HG03103 (cell line): Measurements from ENCODE around the gene TOP2B.

Source experiments
- ATAC-seq: cut with Tn5 transposase; IDR thresholded peaks from one replicate; pipeline ENCODE4 v1.9.1; 2021; ENCODE audit warnings: low read depth; ENCODE audit not compliant: unreplicated experiment

TOP2B gene

DNA sequence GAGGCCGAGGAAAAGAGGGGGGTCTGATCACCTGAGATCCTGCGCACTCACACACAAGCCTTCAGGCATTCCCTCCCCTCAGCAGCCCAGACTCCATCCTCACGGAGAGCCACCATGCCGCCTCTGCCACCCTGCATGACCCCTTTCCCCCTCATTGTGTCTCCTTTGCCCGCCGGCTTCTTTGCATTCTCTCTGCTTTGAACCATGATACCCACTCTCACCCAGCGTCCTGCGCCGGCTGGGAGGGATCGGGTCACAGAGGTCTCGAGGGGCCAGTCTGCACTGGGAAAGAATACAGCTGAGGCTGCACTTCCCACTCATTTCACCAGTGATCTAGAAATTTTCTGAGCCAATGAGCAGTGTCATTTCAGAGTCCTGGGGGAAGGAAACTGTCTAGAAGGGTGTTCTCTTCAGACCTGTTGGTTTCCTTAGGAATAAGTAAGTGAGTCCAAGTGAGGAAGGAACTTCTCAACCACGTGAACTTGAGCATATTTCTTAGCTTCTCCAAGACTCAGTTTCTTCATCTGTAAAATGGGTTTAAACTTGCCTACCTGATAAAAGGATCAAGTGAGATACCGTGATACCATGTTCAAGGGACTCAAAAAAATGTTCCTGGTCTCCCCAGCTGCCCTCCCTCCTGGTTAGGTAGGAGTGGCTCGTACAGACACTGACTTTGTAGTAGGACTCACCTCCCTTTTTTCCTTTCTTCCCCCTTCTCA is 96.7 kb downstream of the TOP2B start:
- ATAC-seq: no peak

- no peak for ATAC-seq
These were observed 97.3 kb downstream of the TOP2B start for GRCh38 chr3:25567388-25567787.

- ATAC-seq: no peak
These were observed 98.3 kb downstream of the TOP2B start for GRCh38 chr3:25566358-25566920.

DNA sequence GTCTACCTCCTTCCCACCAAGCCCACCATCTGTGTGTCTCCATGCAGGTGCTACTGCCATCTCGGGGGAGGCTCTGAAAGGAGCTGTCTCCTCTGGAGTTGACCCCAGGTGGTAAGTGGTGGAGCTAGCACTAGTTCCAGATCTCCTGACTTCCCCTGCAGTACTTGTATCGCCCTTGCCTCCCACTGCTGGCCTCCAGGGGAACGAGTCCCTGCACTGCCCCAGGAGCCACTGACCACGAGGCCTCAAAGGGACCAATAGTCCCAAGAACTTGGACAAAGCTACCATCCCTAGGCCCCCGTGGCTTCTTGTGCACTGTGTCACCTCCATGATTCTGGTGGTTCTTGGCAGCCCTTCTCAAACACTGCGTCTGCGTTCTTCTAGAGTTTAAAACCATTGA is 98.9 kb downstream of the TOP2B start:
- ATAC-seq: no peak

- ATAC-seq: no peak
These were observed 100.6 kb downstream of the TOP2B start for GRCh38 chr3:25564075-25564474.

DNA sequence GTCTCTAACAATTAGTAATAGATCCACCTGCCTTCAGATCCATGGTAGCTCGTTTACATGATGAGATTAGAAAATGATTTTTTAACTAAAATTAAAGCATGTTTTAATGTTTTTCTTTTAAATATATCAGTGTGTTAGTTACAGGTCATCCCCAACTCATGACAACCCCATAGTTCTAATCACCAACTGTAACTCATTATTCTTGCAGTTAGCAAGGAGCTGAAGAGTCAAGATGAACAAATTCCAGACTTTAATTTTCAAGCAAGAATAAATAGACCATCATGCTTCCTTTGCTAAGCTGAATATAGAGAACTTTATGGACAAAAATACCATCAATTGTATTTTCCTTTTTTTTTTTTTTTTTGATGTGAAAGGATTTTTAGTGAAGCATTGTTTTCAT is 101.1 kb downstream of the TOP2B start:
- no peak for ATAC-seq

DNA sequence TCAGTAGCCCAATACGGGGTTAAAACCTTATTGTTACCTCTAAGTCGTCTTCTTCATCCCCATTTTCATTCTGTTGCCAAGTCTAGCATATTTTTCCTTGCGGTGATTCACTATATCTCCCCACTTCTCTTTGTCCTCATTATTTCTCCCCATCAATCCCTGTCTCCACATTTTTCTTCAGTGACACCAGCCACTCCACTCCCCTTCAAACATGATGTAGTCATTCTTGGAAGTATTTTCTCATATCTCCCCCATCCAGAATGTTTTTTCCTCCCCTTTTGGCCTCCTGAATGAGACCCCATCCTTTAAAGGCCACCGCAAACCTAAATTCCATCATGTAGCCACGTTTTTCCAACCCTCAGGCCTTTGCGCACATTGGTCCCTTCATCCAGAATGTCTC is 105.9 kb downstream of the TOP2B start:
- no peak for ATAC-seq

DNA sequence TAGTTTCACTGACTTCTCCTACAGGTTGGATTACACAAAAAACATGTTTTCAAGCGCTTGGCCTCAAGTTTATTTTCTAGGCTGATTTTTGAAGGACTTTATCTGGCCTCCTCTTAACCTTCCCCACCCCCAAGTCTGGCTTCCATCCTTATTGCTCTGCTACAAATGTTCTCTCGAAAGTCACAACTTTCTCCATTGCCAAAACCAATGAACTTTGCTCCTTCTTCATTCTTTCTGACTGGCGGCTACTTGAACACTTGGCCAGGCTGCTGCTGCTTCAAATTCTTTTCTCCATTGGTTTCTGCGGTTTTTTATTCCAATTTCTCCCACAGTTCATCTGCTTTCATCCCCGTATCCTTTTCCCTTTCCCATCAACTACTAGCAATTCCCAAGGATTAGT is 106.6 kb downstream of the TOP2B start:
- no peak for ATAC-seq

- no peak for ATAC-seq
These were observed 107.0 kb downstream of the TOP2B start for GRCh38 chr3:25557694-25558093.

- no peak for ATAC-seq
These were observed 108.3 kb downstream of the TOP2B start for GRCh38 chr3:25556447-25556846.

GRCh38 chr3:25555695-25556437 is 108.8 kb downstream of the TOP2B start:
- ATAC-seq: no peak

DNA sequence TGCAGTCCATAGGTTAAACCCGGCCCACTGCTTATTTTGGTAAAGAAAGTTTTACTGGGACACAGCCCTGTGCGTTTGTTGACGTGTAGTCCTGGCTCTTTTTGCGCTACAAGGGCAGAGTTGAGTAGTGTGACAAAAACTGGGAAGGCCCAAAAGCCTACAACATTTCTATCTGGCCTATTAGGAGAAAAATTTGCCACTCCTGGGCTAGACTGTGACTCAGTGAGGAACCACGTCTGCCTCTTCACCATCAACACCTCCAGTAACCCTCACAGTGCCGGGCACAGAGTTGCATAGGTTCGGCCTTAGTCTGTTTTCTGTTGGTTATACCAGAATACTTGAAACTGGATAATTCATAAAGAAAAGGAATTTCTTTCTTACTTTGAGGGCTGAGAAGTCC is 110.3 kb downstream of the TOP2B start:
- no peak for ATAC-seq

GRCh38 chr3:25552251-25552650 is 112.5 kb downstream of the TOP2B start:
- no peak for ATAC-seq

- ATAC-seq: no peak
These were observed 115.9 kb downstream of the TOP2B start for GRCh38 chr3:25548836-25549235.

GRCh38 chr3:25547943-25548674 is 116.6 kb downstream of the TOP2B start:
- ATAC-seq: no peak
